SJSA1 (cell line): ENCODE data around the gene TMEM184A. TPM values are rescaled to one million over a fixed set of nuclear protein-coding genes. Genes with fewer than 3 reads are reported as not detected.

ENCODE experiments used
- DNase-seq, 2 experiments: peaks; one replicate each; pipeline ENCODE4 v3.0.0-alpha.2; 2015 to 2020; ENCODE audit warnings: low spot score in 2 of 2, low read depth in 1 of 2
- H3K27ac ChIP-seq: fragments of 250-450 bp; sonication (Bioruptor Pico); 2 replicates; pipeline ENCODE4 v1.5.1; 2020; ENCODE audit warnings: mild to moderate bottlenecking, moderate library complexity
- H3K27me3 ChIP-seq: fragments of 250-450 bp; sonication (Bioruptor Pico); replicated peaks from 2 replicates; pipeline ENCODE4 v1.5.1; 2020; ENCODE audit warnings: mild to moderate bottlenecking, moderate library complexity
- H3K36me3 ChIP-seq: fragments of 250-450 bp; sonication (Bioruptor Pico); 2 replicates; pipeline ENCODE4 v1.5.1; 2020; ENCODE audit warnings: mild to moderate bottlenecking
- H3K4me1 ChIP-seq: fragments of 250-450 bp; sonication (Bioruptor Pico); replicated peaks from 2 replicates; pipeline ENCODE4 v1.6.1; 2021; ENCODE audit warnings: mild to moderate bottlenecking
- H3K4me3 ChIP-seq: fragments of 250-450 bp; sonication (Bioruptor Pico); 2 replicates; pipeline ENCODE4 v1.5.1; 2020; ENCODE audit warnings: mild to moderate bottlenecking
- H3K9me3 ChIP-seq: fragments of 250-450 bp; sonication (Bioruptor Pico); replicated peaks from 2 replicates; pipeline ENCODE4 v1.5.1; 2020; ENCODE audit warnings: mild to moderate bottlenecking
- total RNA-seq: library from RNA; depleted of rRNA; stranded (reverse); fragments of >200 nt; shearing (Covaris generic); gene quantifications from 2 replicates; pipeline ENCODE4 v1.2.3, GENCODE V29; 2014

The TMEM184A gene
- total RNA-seq, 1 experiment from 2014 or later = 1.8 TPM

GRCh38 chr7:1539882-1540775 is 15.9 kb downstream of the TMEM184A start:
- DNase-seq = no peak
- H3K27me3 ChIP-seq = no peaks in the 10 kb centered on the region
- H3K4me3 ChIP-seq = no peak overlapping the region
- no peak overlapping the region for H3K27ac ChIP-seq
- no peaks in the 10 kb centered on the region for H3K9me3 ChIP-seq
- peaks cover 86% of the 10 kb centered on the region for H3K36me3 ChIP-seq
- peaks cover 41% of the 10 kb centered on the region for H3K4me1 ChIP-seq

DNA sequence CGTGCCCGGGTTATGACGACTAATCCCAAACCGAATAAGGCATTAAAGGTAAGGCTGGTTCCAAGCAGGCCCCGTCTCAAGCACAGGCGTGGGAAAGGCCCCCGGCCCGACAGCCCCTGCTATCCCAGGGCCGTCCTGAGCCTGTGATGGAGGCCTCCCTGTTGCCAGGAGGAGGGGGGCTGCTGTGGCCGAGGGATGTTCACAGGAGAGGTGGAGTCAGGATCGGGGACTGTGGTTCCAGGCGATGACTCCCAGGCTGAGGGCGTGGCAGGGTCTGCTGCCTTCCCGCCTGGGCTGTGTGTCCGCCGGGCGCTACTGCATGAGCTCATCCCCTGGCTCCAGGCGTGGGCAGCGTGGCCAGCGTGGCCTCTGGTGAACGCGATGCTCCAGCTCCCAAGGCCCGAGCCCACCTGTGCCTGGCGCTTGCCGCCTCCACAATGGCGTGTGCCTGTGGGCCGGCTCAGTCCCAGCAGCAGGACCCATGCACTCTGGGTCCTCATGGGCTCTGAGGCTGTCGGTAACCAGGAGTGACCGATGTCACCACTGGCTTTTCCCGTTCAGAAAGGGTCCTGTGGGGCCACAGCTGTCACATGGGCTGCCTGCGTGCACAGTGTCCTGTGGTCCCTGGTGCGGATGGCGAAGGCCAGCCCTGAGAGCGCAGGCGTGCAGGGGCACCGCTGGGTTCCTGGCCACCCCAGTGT is 16.7 kb downstream of the TMEM184A start:
- peak overlapping the region; percentile 100 for H3K27ac ChIP-seq
- peaks cover 79% of the 10 kb centered on the region for H3K36me3 ChIP-seq
- no peak for DNase-seq
- peaks cover 44% of the 10 kb centered on the region for H3K4me1 ChIP-seq
- no peaks in the 10 kb centered on the region for H3K27me3 ChIP-seq
- no peak overlapping the region; the same call in 1 of the 2 replicates for H3K4me3 ChIP-seq
- H3K9me3 ChIP-seq = no peaks in the 10 kb centered on the region

DNA sequence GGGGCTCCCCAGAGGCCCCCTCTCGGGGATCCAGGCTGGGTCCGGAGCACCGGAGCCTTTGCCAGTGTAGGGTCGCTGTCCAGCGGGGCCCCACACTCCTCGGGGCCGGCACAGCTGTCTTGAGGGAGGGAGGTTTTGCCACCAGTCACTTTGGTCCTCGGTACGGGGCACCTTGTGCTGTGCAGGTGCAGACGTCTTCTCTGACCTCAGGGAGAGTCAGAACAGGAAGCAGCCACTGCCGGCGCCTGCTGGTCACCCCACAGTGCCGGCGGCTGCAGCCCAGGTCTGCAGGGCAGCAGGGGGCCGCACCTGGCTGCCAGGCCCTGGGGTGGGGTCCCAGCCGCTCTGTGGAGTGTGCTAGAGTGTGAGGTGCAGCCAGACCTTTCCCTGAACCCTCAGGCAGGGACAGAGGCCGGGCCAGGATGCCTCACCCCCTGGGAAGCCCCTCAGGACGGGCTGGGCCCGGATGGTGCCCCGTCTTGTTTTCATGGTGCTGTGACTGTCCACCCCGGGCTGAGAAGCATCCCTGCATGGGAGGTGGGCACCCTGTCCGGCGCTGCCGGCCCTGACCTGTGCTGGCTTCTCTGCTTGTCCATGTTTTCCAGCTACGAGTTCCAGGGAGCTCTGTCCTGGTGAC is 17.3 kb downstream of the TMEM184A start:
- Histone ChIP-seq H3K27me3 (no peaks in the 10 kb centered on the region), H3K36me3 (peaks cover 75% of the 10 kb centered on the region), H3K4me3 (peak overlapping the region; percentile 39), H3K9me3 (no peaks in the 10 kb centered on the region), H3K27ac (peak overlapping the region; percentile 100), H3K4me1 (peaks cover 51% of the 10 kb centered on the region)
- no peak for DNase-seq

GRCh38 chr7:1537535-1538412 is 18.2 kb downstream of the TMEM184A start:
- peaks cover 60% of the 10 kb centered on the region for H3K4me1 ChIP-seq
- no peaks in the 10 kb centered on the region for H3K9me3 ChIP-seq
- DNase-seq = peak; percentile 98 to 99
- H3K36me3 ChIP-seq = peaks cover 70% of the 10 kb centered on the region
- H3K4me3 ChIP-seq = peak overlapping the region; percentile 39
- H3K27me3 ChIP-seq = no peaks in the 10 kb centered on the region
- H3K27ac ChIP-seq = peak overlapping the region; percentile 100

DNA sequence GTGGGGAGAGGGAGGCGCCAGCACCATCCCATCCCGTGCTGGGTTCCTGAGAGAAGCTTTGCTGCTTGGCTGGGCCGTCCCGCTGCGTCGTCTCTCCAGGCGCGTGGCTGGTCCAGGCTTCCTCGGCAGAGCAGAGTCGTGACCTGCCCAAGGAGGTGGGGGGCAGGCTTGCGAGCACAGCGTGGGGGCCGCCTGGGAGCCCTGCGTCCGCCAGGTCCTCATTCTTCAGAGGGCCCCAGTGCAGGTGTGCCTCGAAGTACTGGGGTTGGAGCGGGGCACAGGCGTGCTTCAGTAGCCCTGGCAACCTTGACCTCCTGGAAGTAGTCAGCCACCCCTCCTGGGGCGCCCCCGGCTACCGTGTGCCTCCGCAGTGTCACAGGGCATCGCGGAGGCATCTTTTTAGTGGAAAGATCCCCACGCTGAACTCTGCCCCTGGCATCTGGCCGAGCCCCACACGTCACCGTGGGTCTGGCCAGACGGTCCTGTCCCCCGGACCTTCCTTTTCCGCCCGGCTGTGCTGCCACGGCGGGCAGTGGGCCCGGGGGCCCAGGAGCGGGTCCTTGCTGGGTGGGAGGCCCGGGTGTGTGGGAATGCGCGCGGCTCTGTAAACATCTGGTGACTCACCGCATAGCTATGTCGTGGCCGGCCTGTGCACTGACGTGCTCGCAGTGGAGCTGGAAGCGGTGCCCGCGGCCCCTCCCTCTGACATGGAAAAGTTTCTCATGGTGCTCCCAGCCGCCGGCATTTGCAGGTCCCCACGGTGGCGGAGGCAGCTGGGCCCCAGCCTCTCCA is 19.1 kb downstream of the TMEM184A start:
- H3K4me1 ChIP-seq = peaks cover 67% of the 10 kb centered on the region
- H3K27me3 ChIP-seq = no peaks in the 10 kb centered on the region
- H3K36me3 ChIP-seq = peaks cover 62% of the 10 kb centered on the region
- H3K4me3 ChIP-seq = peak overlapping the region; percentile 39
- DNase-seq = peak; percentile 99
- no peaks in the 10 kb centered on the region for H3K9me3 ChIP-seq
- H3K27ac ChIP-seq = peak overlapping the region; percentile 100

- no peaks in the 10 kb centered on the region for H3K27me3 ChIP-seq
- H3K4me3 ChIP-seq = no peak overlapping the region
- H3K9me3 ChIP-seq = no peaks in the 10 kb centered on the region
- peaks cover 73% of the 10 kb centered on the region for H3K4me1 ChIP-seq
- DNase-seq = no peak
- peaks cover 57% of the 10 kb centered on the region for H3K36me3 ChIP-seq
- H3K27ac ChIP-seq = peak overlapping the region; percentile 100
Measured at GRCh38 chr7:1536455-1536742, 19.6 kb downstream of the TMEM184A start.

GRCh38 chr7:1535701-1536454 is 20.1 kb downstream of the TMEM184A start:
- peak overlapping the region; percentile 100 for H3K27ac ChIP-seq
- peaks cover 51% of the 10 kb centered on the region for H3K36me3 ChIP-seq
- no peaks in the 10 kb centered on the region for H3K9me3 ChIP-seq
- no peaks in the 10 kb centered on the region for H3K27me3 ChIP-seq
- no peak for DNase-seq
- peaks cover 75% of the 10 kb centered on the region for H3K4me1 ChIP-seq
- no peak overlapping the region for H3K4me3 ChIP-seq

DNA sequence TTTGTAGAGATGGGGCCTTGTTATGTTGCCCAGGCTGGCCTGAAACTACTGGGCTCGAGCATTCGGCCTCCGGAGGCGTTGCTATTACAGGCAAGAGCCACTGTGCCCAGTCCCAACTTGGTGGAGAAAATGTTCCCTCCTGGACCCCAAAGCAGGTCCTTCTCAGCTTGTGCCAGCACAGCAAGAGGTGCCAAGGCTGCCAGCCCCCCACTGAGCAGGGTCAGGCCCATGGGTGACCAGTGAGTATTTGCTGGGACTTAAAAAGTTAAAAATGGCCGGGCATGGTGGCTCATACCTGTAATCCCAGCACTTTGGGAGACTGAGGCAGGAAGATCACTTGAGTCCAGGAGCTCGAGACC is 20.9 kb downstream of the TMEM184A start:
- no peaks in the 10 kb centered on the region for H3K27me3 ChIP-seq
- peaks cover 45% of the 10 kb centered on the region for H3K36me3 ChIP-seq

DNA sequence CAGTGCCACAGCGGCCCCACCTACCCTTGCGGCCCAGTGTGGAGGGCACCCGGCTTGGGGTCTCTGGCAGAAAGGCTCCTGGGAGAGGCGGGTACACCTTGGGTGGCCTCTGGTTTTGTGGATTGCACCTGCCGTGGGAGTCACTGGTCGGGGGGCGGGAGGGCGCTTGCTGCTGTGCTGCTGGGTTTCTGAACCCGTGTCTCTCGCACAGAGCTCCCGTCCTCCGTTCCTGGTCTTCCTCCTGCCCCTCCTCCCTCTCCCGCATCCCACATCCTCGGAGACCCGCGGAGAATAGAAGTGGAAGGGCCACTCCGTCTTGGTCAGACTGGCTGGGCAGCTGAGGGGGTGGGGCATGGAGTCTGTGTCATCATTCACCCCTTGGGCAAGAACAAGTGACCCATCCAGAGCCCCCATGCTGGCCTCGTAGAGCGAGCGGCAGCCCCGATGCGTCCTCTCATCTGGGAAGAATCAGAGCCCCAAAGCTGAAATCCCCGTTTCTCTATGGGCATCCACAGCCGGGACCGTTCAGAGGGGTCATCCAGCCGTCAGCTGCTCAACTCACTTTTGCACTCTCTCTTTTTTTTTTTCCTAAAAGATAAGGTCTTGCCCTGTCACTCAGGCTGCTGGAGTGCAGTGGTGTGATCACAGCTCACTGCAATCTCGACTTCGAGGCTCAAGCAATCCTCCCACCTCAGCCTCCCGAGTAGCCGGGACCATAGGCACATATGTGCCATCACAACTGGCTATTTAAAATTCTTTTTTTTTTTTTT is 21.5 kb downstream of the TMEM184A start:
- peak overlapping the region; percentile 92 for H3K27ac ChIP-seq
- H3K4me3 ChIP-seq = no peak overlapping the region
- H3K4me1 ChIP-seq = peaks cover 77% of the 10 kb centered on the region
- peaks cover 39% of the 10 kb centered on the region for H3K36me3 ChIP-seq
- no peaks in the 10 kb centered on the region for H3K27me3 ChIP-seq
- H3K9me3 ChIP-seq = no peaks in the 10 kb centered on the region
- DNase-seq = no peak

More for the DNA sequence above, 20.9 kb downstream of the TMEM184A start:
- no peak overlapping the region for H3K27ac ChIP-seq
- H3K9me3 ChIP-seq = no peaks in the 10 kb centered on the region
- no peak for DNase-seq
- peaks cover 78% of the 10 kb centered on the region for H3K4me1 ChIP-seq
- H3K4me3 ChIP-seq = no peak overlapping the region

GRCh38 chr7:1533547-1534329 is 22.3 kb downstream of the TMEM184A start:
- Histone ChIP-seq H3K36me3 (peaks cover 32% of the 10 kb centered on the region), H3K27me3 (no peaks in the 10 kb centered on the region), H3K4me1 (peaks cover 69% of the 10 kb centered on the region), H3K27ac (peak overlapping the region; percentile 92), H3K9me3 (no peaks in the 10 kb centered on the region), H3K4me3 (peak overlapping the region; percentile 58)
- DNase-seq = peak; percentile 75 to 94

GRCh38 chr7:1533255-1533546 is 22.8 kb downstream of the TMEM184A start:
- DNase-seq = no peak
- Histone ChIP-seq H3K27ac (peak overlapping the region; percentile 92), H3K27me3 (no peaks in the 10 kb centered on the region), H3K36me3 (peaks cover 29% of the 10 kb centered on the region), H3K4me3 (peak overlapping the region; percentile 58), H3K9me3 (no peaks in the 10 kb centered on the region), H3K4me1 (peaks cover 64% of the 10 kb centered on the region)
